PC-9 (cell line): ENCODE data around the gene SERP2. TPM values are rescaled to one million over a fixed set of nuclear protein-coding genes. Genes with fewer than 3 reads are reported as not detected.

Experiments used
- BruUV-seq: library from RNA; stranded (reverse); fragments of 400-500 nt; replicated peaks from 2 replicates; lab custom pipeline; 2021; lab: Mats Ljungman, UMichigan
- CTCF ChIA-PET: fragments of 300-600 bp; sonication (Branson Sonifier 250); formaldehyde crosslinking; loops from one replicate; lab custom pipeline; 2022; ENCODE audit warnings: antibody characterized with exemption; lab: Charles Lee
- POLR2A ChIA-PET: fragments of 300-600 bp; sonication (Branson Sonifier 250); formaldehyde crosslinking; loops from one replicate; lab custom pipeline; 2022; ENCODE audit warnings: antibody characterized with exemption; ENCODE audit not compliant: unreplicated experiment; lab: Charles Lee
- DNase-seq, 2 experiments: peaks; one replicate each; pipeline versions ENCODE4 v3.0.0 to v3.0.0-alpha.2; 2015 to 2022; ENCODE audit warnings: mixed read lengths in 1 of 2
- H2AFZ ChIP-seq: fragments of 200-600 bp; sonication (generic); 2 replicates; pipeline ENCODE4 v1.8.1; 2017; ENCODE audit warnings: antibody characterized with exemption
- H3F3A ChIP-seq: fragments of 200-600 bp; sonication (generic); 2 replicates; pipeline ENCODE4 v1.8.1; 2017; ENCODE audit warnings: antibody characterized with exemption, mild to moderate bottlenecking, low read depth; ENCODE audit not compliant: insufficient read depth
- H3K27ac ChIP-seq: fragments of 200-600 bp; sonication (generic); 2 replicates; pipeline ENCODE4 v1.6.1; 2016; ENCODE audit warnings: mixed run types
- H3K27me3 ChIP-seq: fragments of 200-600 bp; sonication (generic); 2 replicates; pipeline ENCODE4 v1.6.1; 2016; ENCODE audit warnings: low read depth, mixed run types; ENCODE audit not compliant: insufficient read depth
- H3K36me3 ChIP-seq: fragments of 200-600 bp; sonication (generic); 2 replicates; pipeline ENCODE4 v1.6.1; 2016; ENCODE audit warnings: low read depth, mixed run types
- H3K4me1 ChIP-seq: fragments of 200-600 bp; sonication (generic); replicated peaks from 2 replicates; pipeline ENCODE4 v1.6.1; 2016; ENCODE audit warnings: mixed run types; ENCODE audit not compliant: insufficient read depth
- H3K4me2 ChIP-seq: fragments of 200-600 bp; sonication (generic); 2 replicates; pipeline ENCODE4 v1.6.1; 2017; ENCODE audit warnings: mixed run types
- H3K4me3 ChIP-seq: fragments of 200-600 bp; sonication (generic); 2 replicates; pipeline ENCODE4 v1.6.1; 2016; ENCODE audit warnings: mixed run types
- H3K79me2 ChIP-seq: fragments of 200-600 bp; sonication (generic); 2 replicates; pipeline ENCODE4 v1.6.1; 2017; ENCODE audit warnings: low read depth, mixed run types
- H3K9me2 ChIP-seq: fragments of 200-600 bp; sonication (generic); 2 replicates; pipeline ENCODE4 v1.8.1; 2017; ENCODE audit warnings: mild to moderate bottlenecking; ENCODE audit not compliant: insufficient read depth
- H3K9me3 ChIP-seq: fragments of 200-600 bp; sonication (generic); 2 replicates; pipeline ENCODE4 v1.8.1; 2016; ENCODE audit warnings: low read depth; ENCODE audit not compliant: insufficient read depth
- H4K20me1 ChIP-seq: fragments of 200-600 bp; sonication (generic); 2 replicates; pipeline ENCODE4 v1.8.1; 2017; ENCODE audit not compliant: insufficient read depth
- EZH2 ChIP-seq: fragments of 200-600 bp; sonication (generic); IDR thresholded peaks from 2 replicates; pipeline ENCODE4 v1.8.0; 2017; ENCODE audit warnings: antibody characterized with exemption, low read depth
- intact Hi-C: fragments of 100-400 bp; cut with micrococcal nuclease; formaldehyde crosslinking; loops from one replicate; pipeline ENCODE4 v1.10.0; 2022; ENCODE audit not compliant: unreplicated experiment
- total RNA-seq: library from RNA; stranded (reverse); gene quantifications from 2 replicates; pipeline ENCODE4 v1.2.3, GENCODE V29; 2021
- TF ChIP-seq, protein P1 (sequence below): fragments of 200-600 bp; sonication (generic); conservative IDR thresholded peaks from 2 replicates; pipeline ENCODE4 v1.6.1; 2017; ENCODE audit warnings: mixed run types, antibody characterized with exemption, mild to moderate bottlenecking, moderate library complexity

The SERP2 gene
- total RNA-seq, 1 experiment from 2014 or later = 0.70 TPM

DNA sequence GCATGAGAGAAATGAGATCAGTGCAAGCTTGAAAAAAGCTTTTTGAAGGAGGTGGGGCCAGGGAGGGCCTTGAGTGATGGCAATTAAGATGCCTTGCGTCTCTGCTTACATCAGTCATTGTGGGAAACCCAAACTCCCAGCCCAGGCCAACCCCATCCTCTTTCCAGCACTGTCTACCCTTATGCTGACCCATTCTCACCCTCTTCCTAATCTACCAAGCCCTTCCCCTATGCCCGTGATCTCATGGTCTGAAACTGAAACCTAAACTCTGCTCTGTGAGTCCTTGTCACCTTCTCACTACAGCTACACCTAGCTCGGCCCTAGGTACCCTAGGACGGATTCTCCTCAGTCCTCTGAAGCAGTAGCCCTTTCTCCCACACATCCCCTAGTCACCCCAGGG lies 36.0 kb upstream of the SERP2 start:
- no peaks in the 10 kb centered on the region for H3K79me2 ChIP-seq
- peaks cover 15% of the 10 kb centered on the region for H3K4me1 ChIP-seq
- no TSS peak for BruUV-seq
- peaks cover 10% of the 10 kb centered on the region; the same call in 1 of the 2 replicates for H3F3A ChIP-seq
- peak overlapping the region; percentile 28; the same call in 1 of the 2 replicates for H3K4me2 ChIP-seq
- no peaks in the 10 kb centered on the region for H3K9me2 ChIP-seq
- no peaks in the 10 kb centered on the region for H4K20me1 ChIP-seq
- no peaks in the 10 kb centered on the region for H3K36me3 ChIP-seq
- ChIA-PET CTCF (no interaction called here), POLR2A (no interaction called here)
- H3K4me3 ChIP-seq = no peak overlapping the region
- H3K9me3 ChIP-seq = no peaks in the 10 kb centered on the region
- no peaks in the 10 kb centered on the region for H3K27me3 ChIP-seq
- intact Hi-C loops = no loop called here
- DNase-seq = no peak
- H3K27ac ChIP-seq = no peak overlapping the region
- no peak overlapping the region for H2AFZ ChIP-seq
- TF ChIP-seq, protein P1, sequence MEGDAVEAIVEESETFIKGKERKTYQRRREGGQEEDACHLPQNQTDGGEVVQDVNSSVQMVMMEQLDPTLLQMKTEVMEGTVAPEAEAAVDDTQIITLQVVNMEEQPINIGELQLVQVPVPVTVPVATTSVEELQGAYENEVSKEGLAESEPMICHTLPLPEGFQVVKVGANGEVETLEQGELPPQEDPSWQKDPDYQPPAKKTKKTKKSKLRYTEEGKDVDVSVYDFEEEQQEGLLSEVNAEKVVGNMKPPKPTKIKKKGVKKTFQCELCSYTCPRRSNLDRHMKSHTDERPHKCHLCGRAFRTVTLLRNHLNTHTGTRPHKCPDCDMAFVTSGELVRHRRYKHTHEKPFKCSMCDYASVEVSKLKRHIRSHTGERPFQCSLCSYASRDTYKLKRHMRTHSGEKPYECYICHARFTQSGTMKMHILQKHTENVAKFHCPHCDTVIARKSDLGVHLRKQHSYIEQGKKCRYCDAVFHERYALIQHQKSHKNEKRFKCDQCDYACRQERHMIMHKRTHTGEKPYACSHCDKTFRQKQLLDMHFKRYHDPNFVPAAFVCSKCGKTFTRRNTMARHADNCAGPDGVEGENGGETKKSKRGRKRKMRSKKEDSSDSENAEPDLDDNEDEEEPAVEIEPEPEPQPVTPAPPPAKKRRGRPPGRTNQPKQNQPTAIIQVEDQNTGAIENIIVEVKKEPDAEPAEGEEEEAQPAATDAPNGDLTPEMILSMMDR = no peak
- no peak for TF ChIP-seq EZH2

DNA sequence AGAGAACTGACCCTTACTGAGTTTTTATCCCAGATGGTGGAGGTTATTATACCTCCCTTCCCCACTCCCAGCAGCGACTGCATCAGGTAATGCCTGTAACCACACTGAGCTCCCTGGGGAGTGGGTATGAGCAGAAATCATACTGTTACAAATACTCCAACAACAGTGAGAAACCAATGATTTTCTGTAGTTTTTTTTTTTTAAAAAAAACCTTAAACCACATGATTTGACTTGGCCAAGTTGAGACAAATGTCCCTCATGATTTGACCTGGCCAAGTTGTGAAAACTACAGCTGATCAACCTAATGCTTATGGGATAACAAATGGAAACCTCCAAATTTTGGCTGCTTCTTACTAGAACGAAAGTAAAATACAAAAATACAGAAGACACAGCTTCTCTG lies 33.1 kb upstream of the SERP2 start:
- Histone ChIP-seq H3K27ac (no peak overlapping the region), H3K4me2 (no peak overlapping the region), H3K27me3 (no peaks in the 10 kb centered on the region), H3K4me3 (no peak overlapping the region), H2AFZ (no peak overlapping the region), H3K79me2 (no peaks in the 10 kb centered on the region), H3K9me3 (no peaks in the 10 kb centered on the region), H3K9me2 (no peaks in the 10 kb centered on the region), H3F3A (peaks cover 10% of the 10 kb centered on the region; the same call in 1 of the 2 replicates), H3K4me1 (peaks cover 15% of the 10 kb centered on the region), H4K20me1 (no peaks in the 10 kb centered on the region), H3K36me3 (no peaks in the 10 kb centered on the region)
- intact Hi-C loops = no loop called here
- TF ChIP-seq EZH2 = no peak
- TF ChIP-seq, protein P1 = no peak
- POLR2A ChIA-PET = no interaction called here
- DNase-seq = no peak
- BruUV-seq = no TSS peak
- CTCF ChIA-PET = no interaction called here

DNA sequence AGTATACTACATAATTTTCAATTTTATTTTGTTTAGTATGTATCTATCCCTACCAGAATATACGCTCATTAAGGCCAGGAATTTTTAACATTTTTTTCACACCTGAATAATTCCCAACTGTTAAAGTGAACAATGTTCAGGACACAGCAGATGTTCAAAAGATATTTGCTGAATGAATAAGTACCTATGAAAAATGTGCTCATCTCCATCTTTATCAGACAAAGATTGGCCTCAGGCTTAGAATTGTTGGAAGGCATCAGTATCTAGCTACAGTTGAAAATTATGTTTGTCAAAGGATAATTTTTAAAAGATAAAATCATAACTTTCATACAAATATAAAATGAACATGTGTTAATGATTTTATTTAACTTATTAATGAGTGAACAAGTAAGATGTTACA lies 30.9 kb upstream of the SERP2 start:
- Histone ChIP-seq H3K27me3 (no peaks in the 10 kb centered on the region), H3K36me3 (no peaks in the 10 kb centered on the region), H3K79me2 (no peaks in the 10 kb centered on the region), H3F3A (no peaks in the 10 kb centered on the region), H3K9me2 (no peaks in the 10 kb centered on the region), H3K27ac (no peak overlapping the region), H4K20me1 (no peaks in the 10 kb centered on the region), H3K4me1 (0 out of 2 replicates have a peak, but pooled peaks cover 1% of the 10 kb centered on the region), H2AFZ (no peak overlapping the region), H3K9me3 (no peaks in the 10 kb centered on the region), H3K4me2 (no peak overlapping the region), H3K4me3 (no peak overlapping the region)
- BruUV-seq = no TSS peak
- DNase-seq = no peak
- no peak for TF ChIP-seq EZH2
- TF ChIP-seq, protein P1 = no peak
- ChIA-PET POLR2A (no interaction called here), CTCF (no interaction called here)
- intact Hi-C loops = no loop called here
